ENCODE results near the gene IFI30. TPM values are rescaled to one million over a fixed set of nuclear protein-coding genes. Genes with fewer than 3 reads are reported as not detected.

IFI30 gene
- total RNA-seq, 2 experiments from 2014 or later = 24.7 to 28.1 TPM

Other genes starting within 250 kb of the IFI30 start
- gene CCDC124, start 240.8 kb upstream of the IFI30 start, total RNA-seq = 100 to 1,000 TPM; 159 to 160 TPM
- gene KCNN1, start 206.7 kb upstream of the IFI30 start, total RNA-seq = under 1 TPM in 1 of 2 experiments, not detected in 1; 0.34 TPM
- gene ARRDC2, start 165.6 kb upstream of the IFI30 start, total RNA-seq = 10 to 100 TPM; 20.1 to 20.6 TPM
- 10 to 100 TPM; 26.5 to 26.9 TPM for gene IL12RB1, start 86.9 kb upstream of the IFI30 start, total RNA-seq
- 10 to 100 TPM; 11.8 to 14.4 TPM for gene MAST3, start 76.0 kb upstream of the IFI30 start, total RNA-seq
- 10 to 100 TPM; 18.5 to 21.1 TPM for gene PIK3R2, start 20.6 kb upstream of the IFI30 start, total RNA-seq
- gene MPV17L2, start 19.4 kb downstream of the IFI30 start, total RNA-seq = 10 to 100 TPM; 15.2 to 16.7 TPM
- gene RAB3A, start 30.2 kb downstream of the IFI30 start, total RNA-seq = 1 to 10 TPM; 3.2 to 3.9 TPM
- gene PDE4C, start 52.6 kb downstream of the IFI30 start, total RNA-seq = not detected
- under 1 TPM; 0.29 to 0.32 TPM for gene IQCN, start 100.6 kb downstream of the IFI30 start, total RNA-seq
- gene JUND, start 107.8 kb downstream of the IFI30 start, total RNA-seq = 100 to 1,000 TPM; 379 to 398 TPM
- gene LSM4, start 149.3 kb downstream of the IFI30 start, total RNA-seq = 100 to 1,000 TPM; 419 to 435 TPM
- gene PGPEP1, start 166.8 kb downstream of the IFI30 start, total RNA-seq = 10 to 100 TPM; 15.7 to 17.8 TPM
- gene GDF15, start 212.3 kb downstream of the IFI30 start, total RNA-seq = not detected
- gene LRRC25, start 223.8 kb downstream of the IFI30 start, total RNA-seq = not detected
- gene SSBP4, start 245.6 kb downstream of the IFI30 start, total RNA-seq = 100 to 1,000 TPM in 1 of 2 experiments, 10 to 100 TPM in 1; 96.1 to 101 TPM